GM12875 (cell line): ENCODE data around the gene NOL8.

Experiments
- H3K4me3 ChIP-seq: one replicate; pipeline ENCODE4 v1.5.1; 2011; ENCODE audit warnings: low read depth, low read length, control low read depth
- CTCF ChIP-seq: IDR thresholded peaks from 2 replicates; pipeline ENCODE4 v1.5.1; 2011; ENCODE audit warnings: low read depth, mild to moderate bottlenecking, control low read depth, inconsistent platforms, low read length, moderate library complexity, borderline replicate concordance; ENCODE audit not compliant: insufficient read depth

Gene NOL8

GRCh38 chr9:92349771-92350739, 24.9 kb upstream of the NOL8 start:
- TF ChIP-seq CTCF, result no peak
- H3K4me3 ChIP-seq, result no peak overlapping the region

GRCh38 chr9:92345582-92345981, 20.4 kb upstream of the NOL8 start:
- no peak for TF ChIP-seq CTCF
- H3K4me3 ChIP-seq, result no peak overlapping the region

GRCh38 chr9:92342825-92343488, 17.8 kb upstream of the NOL8 start:
- TF ChIP-seq CTCF, result no peak

GRCh38 chr9:92341578-92341977, 16.4 kb upstream of the NOL8 start:
- no peak for TF ChIP-seq CTCF

More at GRCh38 chr9:92342825-92343488, 17.8 kb upstream of the NOL8 start:
- no peak overlapping the region for H3K4me3 ChIP-seq

GRCh38 chr9:92333282-92333634, 8.1 kb upstream of the NOL8 start:
- TF ChIP-seq CTCF, result no peak

More at GRCh38 chr9:92341578-92341977, 16.4 kb upstream of the NOL8 start:
- H3K4me3 ChIP-seq, result no peak overlapping the region

GRCh38 chr9:92332577-92333281, 7.6 kb upstream of the NOL8 start:
- no peak overlapping the region for H3K4me3 ChIP-seq
- TF ChIP-seq CTCF, result no peak

More at GRCh38 chr9:92333282-92333634, 8.1 kb upstream of the NOL8 start:
- no peak overlapping the region for H3K4me3 ChIP-seq
